NCI-H146 treated with DMSO at 0.1 percent for 48 hours (cell line): ENCODE measurements around the gene CEMIP.

Source experiments
- DNase-seq: peaks from one replicate; lab custom pipeline; 2025; ENCODE audit not compliant: unreplicated experiment; lab: John Stamatoyannopoulos, UW

Gene CEMIP

DNA sequence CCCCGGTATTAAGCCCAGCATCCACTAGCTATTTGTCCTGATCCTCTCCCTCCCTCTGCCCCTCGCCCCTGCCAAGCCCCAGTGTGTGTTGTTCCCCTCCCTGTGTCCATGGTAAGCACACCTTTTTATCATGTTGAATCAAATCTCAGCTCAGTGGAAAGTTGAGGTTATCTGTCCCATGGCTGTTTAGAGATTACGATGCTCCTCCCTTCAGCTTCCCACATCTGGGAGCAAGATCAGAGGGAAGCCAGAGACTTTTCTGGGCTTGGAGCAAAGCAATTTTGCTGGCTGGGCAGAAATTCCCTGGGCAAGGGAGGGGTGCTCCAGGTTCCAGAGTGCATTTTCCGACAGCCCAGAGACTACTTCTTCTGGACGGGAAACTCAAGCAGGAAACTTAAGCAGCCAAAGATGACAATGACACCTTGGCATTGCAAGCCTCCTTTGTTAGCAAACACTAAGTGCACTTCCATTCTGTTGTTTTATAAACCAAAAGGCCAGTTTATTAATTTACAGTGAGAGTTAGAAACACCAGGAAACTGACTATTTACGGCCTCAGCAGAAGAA is 105.9 kb downstream of the CEMIP start:
- DNase-seq: no peak

DNA sequence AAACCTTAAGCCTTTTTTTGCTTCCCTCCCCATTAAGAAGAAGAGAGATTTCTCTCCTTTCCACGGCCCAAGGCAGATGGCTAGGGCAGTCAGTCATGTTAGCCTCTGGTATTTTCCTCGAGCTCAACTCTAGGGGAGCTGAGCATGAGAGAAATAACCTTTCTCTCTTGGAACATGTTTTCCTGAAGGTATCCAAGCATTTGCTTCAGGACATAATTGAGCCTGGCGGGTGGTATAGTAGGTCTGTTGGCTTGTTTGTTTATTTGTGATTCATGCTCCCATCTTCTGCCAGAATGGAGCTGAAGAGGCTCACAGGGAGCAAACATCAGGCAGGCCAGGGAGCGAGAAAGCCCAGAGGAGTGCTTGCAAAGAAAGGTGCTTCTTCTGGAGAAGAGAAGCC is 108.0 kb downstream of the CEMIP start:
- DNase-seq: no peak

DNA sequence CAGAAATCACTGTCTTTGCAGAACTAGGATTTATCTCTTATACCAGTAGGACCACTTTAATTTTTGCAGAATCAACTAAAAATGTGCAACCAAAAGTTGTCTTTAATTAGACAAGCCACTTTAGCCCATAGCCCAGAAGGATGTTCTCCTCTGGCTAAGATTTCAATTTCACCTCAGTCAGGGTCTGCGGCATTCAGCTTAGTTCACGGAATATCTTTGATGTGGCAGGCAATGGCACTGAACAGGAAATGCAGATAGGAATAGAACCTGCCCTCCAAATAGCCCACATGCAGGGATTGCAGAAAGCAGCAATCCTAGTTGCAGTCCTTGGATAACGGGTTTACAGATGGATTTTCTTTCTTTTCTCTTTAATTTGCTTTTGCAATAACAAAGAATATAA is 109.7 kb downstream of the CEMIP start:
- DNase-seq: no peak

DNA sequence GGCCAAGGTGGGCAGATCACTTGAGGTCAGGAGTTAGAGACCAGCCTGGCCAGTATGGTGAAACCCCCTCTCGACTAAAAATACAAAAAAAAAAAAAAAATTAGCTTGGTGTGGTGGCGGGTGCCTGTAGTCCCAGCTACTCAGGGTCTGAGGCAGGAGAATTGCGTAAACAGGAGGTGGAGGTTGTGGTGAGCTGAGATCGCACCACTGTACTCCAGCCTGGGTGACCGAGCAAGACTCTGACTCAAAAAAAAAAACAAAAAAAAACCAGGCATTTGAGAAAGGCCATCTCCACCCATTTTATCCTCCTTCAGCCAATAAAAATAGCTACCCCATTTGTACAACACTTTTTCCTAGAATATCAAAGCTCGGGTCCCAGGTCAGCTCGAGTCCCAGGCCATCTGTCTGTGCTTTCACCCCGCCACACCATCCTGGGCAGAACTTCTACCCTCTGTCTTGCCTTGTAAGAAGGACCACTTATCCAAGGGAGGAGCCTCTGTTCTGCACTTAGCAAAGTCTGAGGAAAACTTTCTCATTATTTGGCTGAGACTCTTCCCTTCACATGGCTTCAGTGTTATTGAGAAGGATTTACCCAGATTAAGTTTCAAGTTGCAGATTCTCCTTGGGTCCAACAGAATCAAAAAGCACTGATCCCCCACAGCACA is 111.3 kb downstream of the CEMIP start:
- DNase-seq: no peak

DNA sequence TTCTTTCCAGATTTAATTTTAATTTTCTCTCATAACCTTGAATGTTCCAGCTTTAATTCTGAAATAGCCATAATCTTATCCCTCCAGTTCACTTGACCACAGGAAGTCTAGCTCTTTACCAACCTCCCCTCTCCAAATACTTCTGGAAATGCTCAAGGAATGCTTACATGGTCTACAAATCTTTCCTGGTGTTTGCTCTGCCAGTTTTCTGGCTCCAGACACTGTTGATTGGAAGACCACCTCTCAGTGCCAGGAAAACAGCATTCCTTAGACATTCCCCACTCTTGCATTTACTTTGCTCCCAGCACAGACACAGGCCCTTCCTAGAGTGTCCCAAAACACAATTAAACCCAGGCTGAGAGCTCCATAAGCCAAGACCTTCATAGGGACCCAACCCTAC is 111.8 kb downstream of the CEMIP start:
- DNase-seq: no peak

DNA sequence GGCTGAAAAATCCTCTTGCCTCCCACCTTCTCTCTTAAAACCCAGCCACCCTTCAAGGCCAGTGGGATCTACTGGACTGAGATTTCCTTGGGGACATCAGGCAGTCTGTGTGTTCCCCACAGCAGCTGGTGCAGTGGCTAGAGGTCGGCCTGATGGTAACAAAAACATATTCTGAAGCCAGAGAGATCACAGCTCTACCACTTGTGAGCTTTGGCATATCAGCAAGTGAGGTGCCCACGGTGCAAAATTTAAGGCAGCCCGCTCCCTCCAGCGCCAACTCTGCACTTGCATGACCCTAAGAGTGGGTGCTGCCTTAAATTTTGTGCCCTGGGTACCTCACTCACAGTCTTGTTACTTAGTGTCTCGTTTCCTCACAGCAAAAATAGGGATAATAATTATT is 113.2 kb downstream of the CEMIP start:
- DNase-seq: no peak

DNA sequence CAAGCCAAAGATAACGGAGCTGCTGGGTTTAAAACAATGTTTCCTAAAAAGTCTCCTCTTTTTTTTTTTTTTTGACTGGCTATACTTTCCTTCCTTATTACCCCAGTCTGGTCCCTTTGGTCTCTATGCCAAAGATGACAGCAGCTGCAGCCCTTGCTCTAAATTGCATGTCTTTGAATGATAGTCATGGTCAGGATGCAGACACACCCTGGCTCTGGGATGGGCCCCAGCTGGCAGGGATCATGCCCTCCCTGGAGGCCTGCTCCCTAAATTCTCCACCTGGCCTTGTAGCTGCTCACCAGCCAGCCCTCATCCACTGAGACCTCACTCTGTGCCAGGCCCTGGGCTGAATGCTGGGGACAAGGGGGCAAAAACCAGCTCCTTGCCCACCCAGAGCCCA is 114.6 kb downstream of the CEMIP start:
- DNase-seq: no peak

DNA sequence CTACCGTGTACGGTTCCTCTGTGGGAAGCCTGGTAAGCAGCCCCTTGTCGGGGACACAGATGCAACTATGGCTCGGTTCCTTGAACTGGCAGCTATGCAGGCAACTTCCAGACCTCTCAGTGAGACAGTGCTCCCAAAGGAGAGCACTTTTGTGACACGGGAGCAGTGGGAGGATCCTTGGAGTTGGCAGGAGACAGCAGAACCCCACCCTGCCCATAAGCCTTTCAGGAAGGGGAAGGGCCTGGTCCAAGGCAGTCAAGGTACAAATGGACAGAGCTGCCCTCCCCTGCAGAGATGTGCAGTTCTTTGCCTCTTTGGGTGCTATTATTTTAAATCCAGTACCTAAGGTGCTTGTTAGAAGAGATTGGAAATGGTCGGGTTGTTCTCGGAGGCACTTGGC is 115.9 kb downstream of the CEMIP start:
- DNase-seq: no peak

DNA sequence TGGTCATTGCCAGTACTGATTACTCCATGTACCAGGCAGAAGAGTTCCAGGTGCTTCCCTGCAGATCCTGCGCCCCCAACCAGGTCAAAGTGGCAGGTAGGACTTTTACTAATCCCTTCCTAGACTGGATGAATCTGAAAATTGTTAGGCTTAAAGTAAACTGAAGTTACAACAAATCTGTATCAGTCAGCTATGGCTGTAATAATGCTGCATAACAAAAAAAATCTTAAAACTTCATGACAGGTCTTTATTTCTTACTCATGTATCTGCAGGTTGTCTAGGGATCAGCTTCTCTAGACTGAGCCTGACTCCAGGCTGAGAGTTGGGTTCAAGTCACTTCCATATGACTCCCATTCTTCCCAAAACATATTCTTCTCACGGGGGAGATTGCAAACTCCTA is 116.8 kb downstream of the CEMIP start:
- DNase-seq: no peak

DNA sequence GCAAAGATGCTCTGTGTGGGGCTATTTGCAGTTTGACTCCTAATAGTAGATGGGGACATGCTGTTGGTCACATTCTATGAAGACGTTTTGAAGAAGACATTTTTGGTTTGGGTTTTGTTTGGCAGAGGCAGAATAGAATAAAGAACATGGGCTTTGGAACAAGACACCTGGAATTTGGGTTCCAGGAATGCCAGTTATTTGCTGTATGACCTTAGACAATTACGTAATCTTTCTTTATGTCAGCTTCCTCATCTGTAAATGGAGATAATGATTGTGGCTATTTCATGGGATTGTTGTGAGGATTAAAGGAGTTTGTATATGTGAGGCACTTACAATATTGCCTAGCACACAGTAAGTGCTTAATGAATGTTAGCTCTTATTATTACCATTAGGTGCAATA is 118.9 kb downstream of the CEMIP start:
- no peak for DNase-seq

DNA sequence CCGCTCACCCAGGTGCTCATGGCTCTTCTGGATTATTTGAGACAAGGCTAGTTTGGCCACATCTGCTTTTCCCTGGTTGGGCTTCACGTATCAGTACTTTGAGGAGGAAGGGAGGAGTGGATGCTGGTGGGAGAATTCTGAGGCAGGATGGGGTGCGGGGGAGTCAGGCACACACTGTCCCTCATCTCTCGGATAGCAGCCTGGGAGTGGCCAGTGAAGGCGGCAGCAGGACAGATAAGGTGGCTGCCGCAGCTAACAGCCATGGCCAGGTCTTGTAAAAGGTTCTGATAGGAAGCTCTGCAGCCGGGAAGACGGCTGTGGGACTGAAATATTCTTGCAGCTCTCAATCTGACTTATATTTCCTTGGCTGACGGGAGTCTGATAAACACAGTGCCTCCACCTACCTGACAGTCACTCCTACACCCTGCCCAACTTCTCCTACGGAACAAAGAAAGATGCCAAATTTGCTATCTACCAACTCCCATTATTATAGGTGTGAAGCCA is 123.2 kb downstream of the CEMIP start:
- DNase-seq: no peak

DNA sequence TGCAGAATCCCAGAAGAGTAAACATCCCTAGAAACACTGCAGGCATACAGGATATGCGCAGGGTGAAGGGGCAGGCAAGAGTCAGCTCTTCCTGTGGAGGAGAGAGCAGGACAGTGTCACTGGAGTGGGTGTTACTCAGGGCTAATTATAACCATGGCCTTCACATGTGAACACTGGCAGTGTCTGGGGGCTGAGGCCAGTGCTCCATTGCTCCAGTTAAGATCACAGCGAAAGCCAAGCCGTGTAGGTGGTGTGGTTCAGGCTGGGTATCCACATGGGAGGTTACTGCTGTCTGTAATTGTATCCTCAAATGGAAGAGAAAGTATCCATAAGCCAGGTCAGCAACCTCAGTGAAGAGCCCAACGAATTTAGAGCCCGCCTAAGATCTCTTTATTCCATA is 125.8 kb downstream of the CEMIP start:
- DNase-seq: no peak

DNA sequence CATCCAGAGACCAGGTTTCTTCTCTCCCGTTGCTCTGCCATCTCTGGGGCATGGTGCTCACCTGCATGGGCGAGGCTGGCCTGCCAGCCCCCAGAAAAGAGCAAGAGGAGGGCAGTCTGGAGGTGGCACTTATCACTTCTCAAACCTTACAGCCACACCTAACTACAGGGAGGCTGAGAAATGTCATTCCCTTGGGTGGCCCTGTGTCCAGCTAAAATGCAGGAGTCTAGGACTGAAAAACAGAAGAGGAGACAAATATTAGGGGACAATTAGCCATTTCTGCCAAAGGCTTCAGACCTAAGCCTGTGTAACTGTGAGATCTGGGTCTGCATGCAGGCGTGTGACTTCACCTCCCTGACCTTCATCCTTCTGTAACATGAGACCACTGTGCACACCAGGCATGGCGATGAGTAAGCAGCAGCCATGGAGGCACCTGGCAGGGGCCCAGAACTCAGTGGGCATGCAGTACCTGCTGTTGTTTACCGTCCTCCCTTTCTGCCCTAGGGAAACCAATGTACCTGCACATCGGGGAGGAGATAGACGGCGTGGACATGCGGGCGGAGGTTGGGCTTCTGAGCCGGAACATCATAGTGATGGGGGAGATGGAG is 127.1 kb downstream of the CEMIP start:
- peak; percentile 84 for DNase-seq

DNA sequence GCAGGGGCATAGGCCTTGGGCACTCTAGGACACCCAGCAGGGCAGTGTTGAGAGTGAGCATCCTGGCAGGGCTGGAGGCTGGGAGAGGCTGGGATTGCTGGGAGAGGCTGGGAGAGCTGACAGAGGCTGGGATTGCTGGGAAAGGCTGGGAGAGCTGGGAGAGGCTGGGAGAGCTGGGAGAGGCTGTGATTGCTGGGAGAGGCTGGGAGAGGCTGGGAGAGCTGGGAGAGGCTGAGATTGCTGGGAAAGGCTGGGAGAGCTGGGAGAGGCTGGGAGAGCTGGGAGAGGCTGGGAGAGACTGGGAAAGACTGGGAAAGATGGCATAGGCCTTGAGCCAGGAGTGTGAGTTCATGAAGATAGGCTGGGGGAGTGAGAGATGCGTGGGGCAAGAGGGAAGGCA is 132.7 kb downstream of the CEMIP start:
- no peak for DNase-seq

DNA sequence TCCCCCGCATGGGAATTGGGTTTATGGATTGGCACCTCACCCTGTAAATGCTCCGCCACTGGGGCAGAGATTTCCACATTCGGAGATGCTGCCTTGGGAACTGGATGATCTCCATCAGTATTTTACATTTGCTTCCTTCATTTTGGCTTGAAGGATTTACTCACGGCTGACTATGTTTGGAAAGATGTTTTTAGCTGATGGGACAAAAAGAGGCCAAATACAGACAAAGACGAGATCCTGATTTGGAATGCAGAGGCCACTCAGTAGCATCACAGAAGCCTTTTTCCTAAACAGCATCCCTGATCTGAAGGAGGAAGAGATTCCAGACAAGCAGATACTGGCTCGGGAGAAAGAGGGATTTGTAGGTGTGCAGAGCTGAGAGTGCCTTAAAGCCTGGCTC is 133.5 kb downstream of the CEMIP start:
- DNase-seq: no peak

DNA sequence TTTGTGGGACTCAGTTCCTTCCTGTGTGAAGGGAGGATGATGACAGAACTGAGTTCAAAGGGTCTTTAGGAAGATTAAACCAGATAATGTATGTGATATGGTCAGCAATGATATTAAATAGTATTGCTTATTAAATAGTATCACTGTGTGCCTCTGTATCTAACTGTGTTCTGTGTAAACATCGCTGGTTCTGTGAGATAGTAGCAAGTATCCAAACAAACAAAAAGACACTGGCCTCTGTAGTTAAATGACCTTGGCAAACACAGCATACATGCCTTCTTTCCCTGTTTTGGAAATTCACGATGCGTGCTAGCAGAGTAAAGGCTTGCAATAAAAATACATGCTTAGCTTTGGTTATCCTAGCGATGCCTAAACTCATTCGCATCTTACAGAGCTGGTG is 134.4 kb downstream of the CEMIP start:
- no peak for DNase-seq

DNA sequence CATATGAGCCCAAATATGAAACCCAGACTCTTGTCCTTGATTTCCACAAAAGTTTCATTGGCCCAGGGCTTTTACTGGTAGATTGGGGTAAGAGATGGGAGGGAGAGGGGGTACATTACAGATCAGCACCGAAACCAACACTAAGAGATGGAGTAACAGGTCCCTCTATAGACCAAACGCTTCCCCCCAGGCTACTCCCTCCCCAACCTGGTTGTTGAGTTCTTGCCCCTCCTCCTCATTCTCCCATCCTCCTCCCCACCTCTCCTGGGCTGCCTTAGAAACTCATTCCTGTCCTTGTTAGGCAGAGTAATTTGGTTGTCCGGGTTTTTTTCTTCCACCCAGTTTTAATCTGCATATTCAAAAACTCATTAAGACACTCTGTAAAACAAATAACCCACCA is 136.3 kb downstream of the CEMIP start:
- DNase-seq: no peak

DNA sequence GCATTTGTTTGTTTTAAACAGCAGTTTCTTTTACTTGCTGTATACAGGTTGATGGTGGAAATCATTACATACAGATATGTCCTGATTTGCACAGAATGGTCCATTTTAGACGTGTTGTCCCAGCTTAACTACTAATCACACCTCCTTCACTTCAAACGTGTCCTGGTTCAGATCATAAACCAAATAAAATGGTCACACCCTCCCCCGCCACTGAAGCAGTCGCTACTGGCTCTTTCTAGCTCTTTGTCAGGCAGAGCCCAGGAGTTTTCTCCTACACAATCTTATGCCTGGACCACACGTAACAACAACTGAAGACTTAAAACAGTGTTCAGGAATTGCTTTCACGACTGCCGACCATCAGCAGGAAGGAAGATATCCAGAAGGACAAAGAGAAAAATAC is 136.9 kb downstream of the CEMIP start:
- DNase-seq: no peak

DNA sequence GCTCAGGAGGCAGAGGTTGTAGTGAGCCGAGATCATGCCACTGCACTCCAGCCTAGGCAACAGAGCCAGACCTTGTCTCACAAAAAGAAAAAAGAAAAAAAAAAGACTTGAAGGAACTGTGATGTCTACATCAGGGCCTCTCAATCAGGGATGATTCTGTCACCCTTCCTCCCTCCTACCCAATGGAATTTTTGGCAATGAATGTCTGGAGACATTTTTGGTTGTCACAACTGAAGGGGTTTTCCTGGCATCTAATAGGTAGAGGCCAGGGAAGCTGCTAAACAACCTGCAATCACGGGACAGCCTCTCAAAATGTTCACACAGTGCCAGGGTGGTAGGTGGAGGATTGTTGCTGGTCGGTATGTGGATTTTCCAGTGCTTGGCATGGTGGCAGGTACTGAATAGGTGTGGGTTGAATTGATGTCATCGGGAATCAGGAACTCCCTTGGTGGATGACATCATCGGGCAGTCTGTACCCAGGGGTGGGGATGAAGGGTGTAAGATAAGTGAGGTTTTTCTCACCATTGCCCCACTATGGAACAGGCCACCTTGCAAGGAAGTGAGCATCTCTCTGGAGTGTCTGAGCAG is 139.1 kb downstream of the CEMIP start:
- no peak for DNase-seq

DNA sequence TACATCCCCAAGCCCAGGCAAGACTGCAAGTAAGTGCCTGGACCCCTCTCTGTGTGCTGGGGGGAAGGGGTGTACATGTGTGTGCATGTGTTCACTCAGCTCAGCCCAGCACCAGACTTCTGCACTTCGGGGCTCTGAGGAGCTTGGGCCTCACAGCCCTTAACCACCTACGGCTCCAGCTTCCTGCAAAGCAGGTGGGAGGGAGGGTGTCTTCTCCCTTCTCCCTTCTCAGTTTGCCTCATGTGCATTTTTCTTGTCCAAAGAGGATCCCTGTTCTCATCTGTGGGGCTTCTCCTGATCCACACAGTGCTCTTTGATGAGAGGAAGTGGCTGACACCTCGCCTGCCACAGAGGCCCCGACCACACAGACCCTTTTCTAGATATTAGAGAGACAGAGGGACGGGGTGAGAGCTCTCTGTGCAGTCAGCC is 141.1 kb downstream of the CEMIP start:
- DNase-seq: no peak

DNA sequence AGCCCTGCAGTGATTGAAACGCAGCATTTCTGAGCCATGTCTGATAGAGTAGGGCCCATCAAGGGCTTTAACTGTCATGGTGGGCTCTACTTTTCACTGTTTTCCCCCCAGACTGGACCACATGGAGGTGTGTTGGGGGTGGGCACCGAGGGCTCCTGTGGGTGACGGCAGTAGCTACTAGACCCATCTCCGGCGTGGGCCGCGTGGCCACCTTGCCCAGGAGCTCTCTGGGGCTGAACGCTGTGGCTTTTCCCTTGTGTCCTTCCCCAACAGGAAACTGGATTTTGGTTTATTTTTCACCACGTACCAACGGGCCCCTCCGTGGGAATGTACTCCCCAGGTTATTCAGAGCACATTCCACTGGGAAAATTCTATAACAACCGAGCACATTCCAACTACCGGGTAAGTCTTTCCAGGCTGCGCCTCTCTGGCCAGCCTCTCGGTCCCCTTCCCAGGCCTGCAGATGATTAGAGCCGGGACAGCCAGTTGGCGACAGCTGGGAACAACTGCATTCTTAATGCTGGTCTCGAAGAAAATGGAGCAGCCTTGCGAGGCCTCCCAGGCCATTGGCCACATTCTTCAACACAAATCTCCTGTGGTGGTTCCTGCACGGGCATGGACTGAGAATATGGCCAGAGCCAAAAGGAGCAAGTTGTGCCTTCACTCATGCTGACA is 142.7 kb downstream of the CEMIP start:
- no peak for DNase-seq

DNA sequence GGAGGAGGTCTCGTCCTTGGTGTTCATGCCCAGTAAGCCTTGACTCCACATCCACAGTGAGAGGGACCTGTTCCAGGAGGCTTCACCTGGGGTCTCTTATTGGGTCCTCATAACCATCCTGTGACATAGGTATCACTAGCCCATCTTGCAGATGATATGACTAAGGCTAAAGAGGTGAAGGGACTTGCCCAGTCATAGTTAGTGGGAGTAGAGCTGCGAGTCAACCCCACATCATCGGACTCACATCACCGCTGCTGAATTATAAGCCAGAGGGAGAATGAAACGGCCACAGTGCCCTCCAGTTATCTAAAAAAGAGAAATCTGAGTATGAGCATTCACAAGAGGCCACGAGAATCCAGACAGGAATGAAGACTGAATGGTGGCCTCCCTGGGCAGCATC is 144.5 kb downstream of the CEMIP start:
- DNase-seq: no peak
